NCI-H2029 (cell line): ENCODE results near the gene GAK.
"Not testable (repeated sequence)": the region's sequence is repeated elsewhere in the genome, so short reads cannot be mapped to it uniquely, and the experiment has no call there.

Experiments used
- DNase-seq: peaks from one replicate; lab custom pipeline; 2025; lab: John Stamatoyannopoulos, UW

The GAK gene

GRCh38 chr4:952881-953573, 20.9 kb upstream of the GAK start:
- DNase-seq: no peak

- DNase-seq: no peak
These were observed 19.7 kb upstream of the GAK start for GRCh38 chr4:951594-952468.

- no peak for DNase-seq
These were observed 19.1 kb upstream of the GAK start for GRCh38 chr4:951186-951585.

DNA sequence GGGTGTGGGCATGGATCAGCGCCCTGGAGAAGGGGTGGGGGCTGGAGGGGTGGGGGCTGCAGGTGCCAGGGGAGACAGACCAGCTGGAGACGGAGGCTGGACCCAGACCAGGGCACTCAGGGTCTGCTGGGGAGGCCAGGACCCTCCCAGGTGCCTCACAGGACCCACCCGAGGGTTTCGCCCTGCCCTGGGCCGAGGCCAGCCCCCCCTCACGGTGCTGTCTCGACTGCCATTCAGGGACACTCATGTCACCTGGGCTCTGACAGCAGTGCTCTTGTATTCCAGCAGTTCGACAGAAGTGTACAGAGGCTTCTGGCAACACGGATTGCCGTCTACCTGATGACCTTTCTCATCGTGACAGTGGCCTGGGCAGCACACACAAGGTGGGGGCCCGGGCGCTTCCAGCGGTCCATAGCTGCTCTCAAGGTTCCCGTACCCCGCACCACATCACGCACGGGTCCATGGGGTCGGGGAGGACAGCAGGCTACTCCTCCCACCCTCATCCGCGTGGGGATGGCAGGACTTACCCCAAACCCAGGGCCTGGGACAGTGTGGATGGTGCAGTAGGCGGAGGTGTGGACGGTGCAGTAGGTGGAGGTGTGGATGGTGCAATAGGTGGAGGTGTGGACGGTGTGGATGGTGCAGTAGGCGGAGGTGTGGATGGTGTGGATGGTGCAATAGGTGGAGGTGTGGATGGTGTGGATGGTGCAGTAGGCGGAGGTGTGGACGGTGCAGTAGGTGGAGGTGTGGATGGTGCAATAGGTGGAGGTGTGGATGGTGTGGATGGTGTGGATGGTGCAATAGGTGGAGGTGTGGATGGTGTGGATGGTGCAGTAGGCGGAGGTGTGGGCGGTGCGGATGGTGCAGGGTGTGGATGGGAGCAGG, 18.3 kb upstream of the GAK start:
- DNase-seq: no peak

GRCh38 chr4:949656-950055, 17.5 kb upstream of the GAK start:
- no peak for DNase-seq

GRCh38 chr4:948936-949300, 16.8 kb upstream of the GAK start:
- no peak for DNase-seq

DNA sequence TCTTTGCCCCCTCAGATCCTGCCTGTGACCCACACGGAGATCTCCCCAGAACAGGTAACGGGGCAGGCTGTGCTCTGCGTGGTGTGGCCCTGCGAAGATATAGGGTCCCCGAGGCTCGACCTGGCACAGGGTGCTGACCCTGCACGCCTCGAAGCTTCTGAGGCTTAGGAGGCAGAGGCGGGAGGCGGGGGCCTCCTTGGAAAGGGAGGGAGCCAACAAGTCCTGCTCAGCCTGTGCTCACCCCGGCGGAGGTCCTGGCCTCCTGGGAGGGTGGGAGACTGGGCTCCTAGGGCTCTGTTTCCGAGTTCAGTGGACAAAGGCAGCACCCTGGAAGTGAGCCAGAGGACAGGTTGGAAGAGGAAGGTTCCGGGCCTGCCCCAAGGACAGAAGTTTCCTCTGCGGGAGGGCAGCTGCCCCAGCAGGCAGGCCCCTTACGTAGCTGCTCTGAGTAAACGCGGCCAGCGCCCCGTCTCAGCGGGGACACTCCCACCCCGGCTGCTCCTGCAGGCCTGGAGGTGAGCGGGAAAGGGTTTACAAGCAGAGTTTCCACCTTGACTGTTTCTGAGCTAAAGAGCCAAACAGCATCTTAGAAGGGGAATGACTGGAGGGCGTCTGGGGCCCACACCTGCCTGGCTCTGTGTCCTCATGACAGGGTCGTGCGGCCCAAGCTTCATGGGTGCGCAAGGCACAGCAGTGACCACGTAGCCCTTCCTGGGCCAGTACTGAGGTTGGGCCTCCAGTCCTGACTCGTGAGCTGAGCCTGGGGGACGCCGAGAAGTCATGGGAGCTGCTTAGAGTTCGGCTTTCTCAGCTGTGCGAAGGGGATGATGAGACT, 16.2 kb upstream of the GAK start:
- no peak for DNase-seq

GRCh38 chr4:947491-947971, 15.4 kb upstream of the GAK start:
- DNase-seq: no peak

DNA sequence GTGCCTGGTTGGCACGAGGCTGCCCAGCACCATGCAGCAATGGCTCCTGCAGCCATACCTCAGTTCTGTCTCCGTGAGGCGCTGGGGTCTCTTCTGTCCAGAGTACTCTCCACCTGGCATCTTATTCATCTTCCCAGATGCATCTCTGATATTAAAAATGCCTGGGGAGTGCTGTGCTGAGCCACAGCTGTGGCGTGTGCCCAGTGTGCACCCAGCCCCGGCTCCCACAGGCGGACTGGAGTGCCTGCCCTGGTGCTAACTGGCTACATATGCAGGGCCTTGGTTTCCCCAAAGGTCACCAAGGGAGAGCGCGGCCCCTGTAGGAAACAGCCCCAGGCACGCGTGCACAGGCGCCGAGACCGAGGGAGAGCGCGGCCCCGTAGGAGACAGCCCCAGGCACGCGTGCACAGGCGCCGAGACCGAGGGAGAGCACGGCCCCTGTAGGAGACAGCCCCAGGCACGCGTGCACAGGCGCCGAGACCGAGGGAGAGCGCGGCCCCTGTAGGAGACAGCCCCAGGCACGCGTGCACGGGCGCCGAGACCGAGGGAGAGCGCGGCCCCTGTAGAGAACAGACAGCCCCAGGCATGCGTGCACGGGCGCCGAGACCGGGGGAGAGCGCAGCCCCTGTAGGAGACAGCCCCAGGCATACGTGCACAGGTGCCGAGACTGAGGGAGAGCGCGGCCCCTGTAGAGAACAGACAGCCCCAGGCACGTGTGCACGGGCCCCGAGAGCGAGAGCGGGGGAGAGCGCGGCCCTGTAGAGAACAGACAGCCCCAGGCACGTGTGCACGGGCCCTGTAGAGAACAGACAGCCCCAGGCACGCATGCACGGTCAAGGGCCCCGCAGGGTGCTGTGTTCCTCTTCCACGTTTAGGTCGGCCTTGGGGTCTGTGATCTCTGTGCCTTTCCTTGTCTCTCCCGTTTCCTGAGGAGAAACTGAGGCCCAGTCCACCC, 14.7 kb upstream of the GAK start:
- DNase-seq: no peak

GRCh38 chr4:946103-946450, 14.0 kb upstream of the GAK start:
- no peak for DNase-seq

DNA sequence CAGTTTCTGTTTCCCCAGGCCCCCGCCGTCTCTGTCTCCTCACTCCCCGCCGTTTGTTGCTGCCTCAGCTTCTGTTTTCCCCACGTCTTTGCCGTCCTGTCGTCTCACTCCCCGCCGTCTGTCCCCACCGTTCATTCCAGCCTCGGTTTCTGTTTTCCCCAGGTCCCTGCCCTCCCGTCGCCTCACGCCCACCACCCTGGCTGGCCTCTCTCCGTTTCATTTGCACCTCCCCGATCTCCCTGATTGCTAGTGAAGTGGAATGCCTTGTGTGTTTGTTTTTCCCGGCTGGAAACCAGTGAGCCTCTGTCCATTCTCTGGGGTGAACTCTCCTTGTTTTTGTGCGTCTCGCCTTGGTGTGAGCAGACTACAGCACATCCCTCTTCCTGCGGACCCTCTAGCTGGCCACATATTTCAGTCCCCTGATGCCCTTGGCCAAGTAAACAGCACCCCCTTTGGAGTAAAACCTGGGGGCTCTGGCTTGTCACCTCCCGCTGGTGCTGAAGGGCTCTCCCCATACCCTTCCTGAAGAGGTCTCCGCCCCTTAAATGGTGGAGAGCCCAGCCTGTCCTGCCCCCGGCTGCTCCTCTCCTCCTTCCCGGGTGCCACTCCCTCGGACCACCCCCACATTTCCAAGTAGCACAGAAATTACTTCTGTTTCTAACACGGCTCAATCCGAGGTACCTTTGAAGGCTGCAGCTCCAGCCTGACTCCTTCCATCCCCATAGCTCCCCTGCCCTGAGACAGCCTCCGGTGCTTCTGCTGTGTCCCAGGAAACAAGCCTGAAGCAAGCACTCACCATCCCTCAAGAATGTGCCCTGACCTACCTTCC, 13.4 kb upstream of the GAK start:
- DNase-seq: no peak

- not testable (repeated sequence) for DNase-seq
These were observed 7.4 kb upstream of the GAK start for GRCh38 chr4:939508-939907.

DNA sequence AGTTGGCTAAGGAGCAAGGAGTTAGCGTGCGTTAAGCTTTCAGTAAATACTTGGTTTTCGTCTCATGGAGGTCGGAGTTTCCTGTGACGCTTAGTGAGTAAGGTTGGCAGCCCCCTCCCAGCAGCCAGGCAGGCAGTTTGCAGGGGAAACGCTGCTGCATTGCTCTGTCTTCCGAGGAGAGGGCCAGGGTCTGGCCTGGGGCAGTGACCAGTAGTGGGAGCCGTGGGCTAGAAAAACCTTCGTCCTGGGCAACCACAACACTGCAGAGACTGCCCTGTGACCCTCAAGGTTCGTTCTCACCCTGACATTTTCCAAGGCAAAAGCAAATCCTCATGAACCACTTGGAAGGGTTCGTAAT, 576 bp upstream of the GAK start:
- no peak for DNase-seq

- DNase-seq: no peak
These were observed 739 bp downstream of the GAK start for GRCh38 chr4:931194-931959.

GRCh38 chr4:930827-931193, 1.3 kb downstream of the GAK start:
- no peak for DNase-seq

DNA sequence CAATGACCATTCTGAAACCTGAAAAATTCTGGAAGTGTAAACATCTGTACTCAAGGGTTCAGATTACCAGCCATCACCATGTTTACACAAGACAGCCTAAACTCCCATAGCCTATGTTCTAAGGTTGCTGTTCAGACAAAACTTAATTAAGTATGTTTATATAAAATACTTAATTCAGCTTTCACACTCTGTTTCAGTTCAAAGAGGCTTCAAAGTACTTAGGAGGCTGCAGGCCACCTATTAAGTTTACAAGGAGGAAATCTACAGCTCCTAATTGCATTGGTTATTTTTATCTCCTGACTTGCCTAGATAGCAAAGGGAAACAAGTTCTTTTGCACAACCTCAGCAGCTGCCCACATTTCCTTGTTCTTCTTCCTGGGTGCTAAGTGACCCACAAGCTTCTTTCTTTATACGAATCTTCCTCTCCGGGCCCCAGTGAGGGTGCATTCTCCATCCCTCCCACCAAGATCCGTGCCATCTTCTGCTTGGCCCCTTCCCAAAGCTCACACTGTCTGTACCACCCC, 2.0 kb downstream of the GAK start:
- peak; percentile 22 for DNase-seq

- DNase-seq: no peak
These were observed 2.9 kb downstream of the GAK start for GRCh38 chr4:929096-929765.

GRCh38 chr4:927566-927965, 4.5 kb downstream of the GAK start:
- not testable (repeated sequence) for DNase-seq
